A549 (cell line): ENCODE data around the gene HOOK2.

Source experiments
- CTCF ChIP-seq: fragments of >200 bp; sonication (Bioruptor Twin); formaldehyde crosslinking; IDR thresholded peaks from 3 replicates; pipeline ENCODE4 v1.5.1; 2016
- ELK1 ChIP-seq: fragments of 150-350 bp; IDR thresholded peaks from 2 replicates; pipeline ENCODE4 v1.6.1; 2014; ENCODE audit warnings: low read depth, mild to moderate bottlenecking, low read length
- EP300 ChIP-seq, 2 experiments: fragments of >200 bp; sonication (Bioruptor Twin); formaldehyde crosslinking; IDR thresholded peaks; 2 replicates in 1 of 2; 3 replicates in 1 of 2; pipeline ENCODE4 v1.6.1; 2016 to 2017
- GATA3 ChIP-seq: IDR thresholded peaks from 2 replicates; pipeline ENCODE4 v1.6.1; 2012; ENCODE audit warnings: borderline replicate concordance
- KDM1A ChIP-seq: fragments of 200-600 bp; sonication (generic); IDR thresholded peaks from 2 replicates; pipeline ENCODE4 v1.6.1; 2016; ENCODE audit warnings: low read depth, mild to moderate bottlenecking
- MAX ChIP-seq: IDR thresholded peaks from 2 replicates; pipeline ENCODE4 v1.6.1; 2012
- POLR2A ChIP-seq: IDR thresholded peaks from 2 replicates; pipeline ENCODE4 v1.6.1; 2012; ENCODE audit warnings: mild to moderate bottlenecking, low read length
- RCOR1 ChIP-seq: fragments of 150-350 bp; IDR thresholded peaks from 2 replicates; pipeline ENCODE4 v1.6.1; 2014; ENCODE audit warnings: antibody characterized with exemption, low read length, low read depth
- RFX5 ChIP-seq: fragments of 450-650 bp; IDR thresholded peaks from 2 replicates; pipeline ENCODE4 v1.7.1; 2014; ENCODE audit warnings: antibody characterized with exemption, mild to moderate bottlenecking, moderate library complexity
- TF ChIP-seq, protein P1 (sequence below): fragments of 450-650 bp; IDR thresholded peaks from 2 replicates; pipeline ENCODE4 v1.6.1; 2014; ENCODE audit warnings: antibody characterized with exemption
- TF ChIP-seq, protein P2 (sequence below): fragments of 200-600 bp; sonication (generic); IDR thresholded peaks from 2 replicates; pipeline ENCODE4 v1.6.1; 2016; ENCODE audit warnings: antibody characterized with exemption, mild to moderate bottlenecking, moderate library complexity

GRCh38 chr19:12749938-12750521 is 25.3 kb downstream of the HOOK2 start:
- TF ChIP-seq CTCF (no peak), POLR2A (no peak), RCOR1 (no peak), MAX (no peak), EP300 (IDR thresholded peaks at IDR 0.05) (no peak), ELK1 (no peak), KDM1A (no peak), GATA3 (no peak), RFX5 (no peak)
- TF ChIP-seq, protein P1, sequence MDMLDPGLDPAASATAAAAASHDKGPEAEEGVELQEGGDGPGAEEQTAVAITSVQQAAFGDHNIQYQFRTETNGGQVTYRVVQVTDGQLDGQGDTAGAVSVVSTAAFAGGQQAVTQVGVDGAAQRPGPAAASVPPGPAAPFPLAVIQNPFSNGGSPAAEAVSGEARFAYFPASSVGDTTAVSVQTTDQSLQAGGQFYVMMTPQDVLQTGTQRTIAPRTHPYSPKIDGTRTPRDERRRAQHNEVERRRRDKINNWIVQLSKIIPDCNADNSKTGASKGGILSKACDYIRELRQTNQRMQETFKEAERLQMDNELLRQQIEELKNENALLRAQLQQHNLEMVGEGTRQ: no peak
- TF ChIP-seq, protein P2, sequence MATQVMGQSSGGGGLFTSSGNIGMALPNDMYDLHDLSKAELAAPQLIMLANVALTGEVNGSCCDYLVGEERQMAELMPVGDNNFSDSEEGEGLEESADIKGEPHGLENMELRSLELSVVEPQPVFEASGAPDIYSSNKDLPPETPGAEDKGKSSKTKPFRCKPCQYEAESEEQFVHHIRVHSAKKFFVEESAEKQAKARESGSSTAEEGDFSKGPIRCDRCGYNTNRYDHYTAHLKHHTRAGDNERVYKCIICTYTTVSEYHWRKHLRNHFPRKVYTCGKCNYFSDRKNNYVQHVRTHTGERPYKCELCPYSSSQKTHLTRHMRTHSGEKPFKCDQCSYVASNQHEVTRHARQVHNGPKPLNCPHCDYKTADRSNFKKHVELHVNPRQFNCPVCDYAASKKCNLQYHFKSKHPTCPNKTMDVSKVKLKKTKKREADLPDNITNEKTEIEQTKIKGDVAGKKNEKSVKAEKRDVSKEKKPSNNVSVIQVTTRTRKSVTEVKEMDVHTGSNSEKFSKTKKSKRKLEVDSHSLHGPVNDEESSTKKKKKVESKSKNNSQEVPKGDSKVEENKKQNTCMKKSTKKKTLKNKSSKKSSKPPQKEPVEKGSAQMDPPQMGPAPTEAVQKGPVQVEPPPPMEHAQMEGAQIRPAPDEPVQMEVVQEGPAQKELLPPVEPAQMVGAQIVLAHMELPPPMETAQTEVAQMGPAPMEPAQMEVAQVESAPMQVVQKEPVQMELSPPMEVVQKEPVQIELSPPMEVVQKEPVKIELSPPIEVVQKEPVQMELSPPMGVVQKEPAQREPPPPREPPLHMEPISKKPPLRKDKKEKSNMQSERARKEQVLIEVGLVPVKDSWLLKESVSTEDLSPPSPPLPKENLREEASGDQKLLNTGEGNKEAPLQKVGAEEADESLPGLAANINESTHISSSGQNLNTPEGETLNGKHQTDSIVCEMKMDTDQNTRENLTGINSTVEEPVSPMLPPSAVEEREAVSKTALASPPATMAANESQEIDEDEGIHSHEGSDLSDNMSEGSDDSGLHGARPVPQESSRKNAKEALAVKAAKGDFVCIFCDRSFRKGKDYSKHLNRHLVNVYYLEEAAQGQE: no peak
